ENCODE data around the gene EIF5A2. TPM values are rescaled to one million over a fixed set of nuclear protein-coding genes. Genes with fewer than 3 reads are reported as not detected.

The EIF5A2 gene
- total RNA-seq, 3 donors from 2014 or later (not counting 1 experiment from before 2014, with no cell fraction given) = 12.9 to 34.8 (median 22.8) TPM

DNA sequence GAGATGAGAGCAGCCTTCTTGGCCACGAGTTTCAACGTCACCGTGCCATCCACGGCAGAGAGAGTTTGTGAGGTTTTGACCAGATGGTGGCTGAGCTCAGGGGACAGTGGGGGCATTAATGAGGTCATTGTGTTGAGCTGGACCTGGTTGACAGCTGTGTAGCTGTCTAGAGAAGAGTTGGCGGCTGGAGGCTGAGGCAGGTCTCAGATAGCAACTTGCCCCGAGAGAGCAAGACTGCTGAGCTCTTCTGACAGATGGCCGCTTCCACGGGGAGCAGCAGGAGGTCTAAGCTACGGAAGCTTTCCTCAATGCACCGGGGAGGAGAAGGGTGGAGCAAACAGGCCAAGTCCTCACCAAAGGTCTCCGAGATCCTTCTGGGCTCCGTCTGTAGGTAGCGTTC, 44.8 kb upstream of the EIF5A2 start:
- TF ChIP-seq, protein P1, sequence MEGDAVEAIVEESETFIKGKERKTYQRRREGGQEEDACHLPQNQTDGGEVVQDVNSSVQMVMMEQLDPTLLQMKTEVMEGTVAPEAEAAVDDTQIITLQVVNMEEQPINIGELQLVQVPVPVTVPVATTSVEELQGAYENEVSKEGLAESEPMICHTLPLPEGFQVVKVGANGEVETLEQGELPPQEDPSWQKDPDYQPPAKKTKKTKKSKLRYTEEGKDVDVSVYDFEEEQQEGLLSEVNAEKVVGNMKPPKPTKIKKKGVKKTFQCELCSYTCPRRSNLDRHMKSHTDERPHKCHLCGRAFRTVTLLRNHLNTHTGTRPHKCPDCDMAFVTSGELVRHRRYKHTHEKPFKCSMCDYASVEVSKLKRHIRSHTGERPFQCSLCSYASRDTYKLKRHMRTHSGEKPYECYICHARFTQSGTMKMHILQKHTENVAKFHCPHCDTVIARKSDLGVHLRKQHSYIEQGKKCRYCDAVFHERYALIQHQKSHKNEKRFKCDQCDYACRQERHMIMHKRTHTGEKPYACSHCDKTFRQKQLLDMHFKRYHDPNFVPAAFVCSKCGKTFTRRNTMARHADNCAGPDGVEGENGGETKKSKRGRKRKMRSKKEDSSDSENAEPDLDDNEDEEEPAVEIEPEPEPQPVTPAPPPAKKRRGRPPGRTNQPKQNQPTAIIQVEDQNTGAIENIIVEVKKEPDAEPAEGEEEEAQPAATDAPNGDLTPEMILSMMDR (IDR thresholded peaks at IDR 0.05) = no peak

DNA sequence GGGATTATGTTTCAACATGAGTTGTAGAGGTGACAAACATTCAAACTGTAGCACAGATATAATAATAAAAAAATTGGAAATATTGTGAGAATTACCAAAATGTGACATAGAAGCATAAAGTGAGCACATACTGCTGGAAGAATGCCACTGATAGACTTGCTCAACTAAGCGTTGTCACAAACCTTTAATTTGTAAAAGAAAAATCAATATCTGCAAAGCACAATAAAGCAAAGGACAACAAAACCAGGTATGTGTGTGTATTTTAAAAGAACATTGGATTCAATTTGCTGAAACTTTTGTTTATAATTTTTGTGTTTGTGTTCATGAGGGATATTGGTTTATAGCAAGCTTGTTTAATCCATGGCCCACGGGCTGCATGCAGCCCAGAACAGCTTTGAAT, 40.8 kb upstream of the EIF5A2 start:
- Mint-ChIP-seq H3K27me3 (ENCODE audit: low read depth in 2 of 2) (peaks cover 17 to 36% of the 10 kb centered on the region in 2 donors), H3K27ac (no peak overlapping the region), H3K36me3 (no peaks in the 10 kb centered on the region), H3K4me1 (peaks cover 0 to 4% of the 10 kb centered on the region in 2 donors), H3K9me3 (no peaks in the 10 kb centered on the region), H3K4me3 (no peak overlapping the region)
- ATAC-seq (no peak), DNase-seq (no peak)
- intact Hi-C loops (cut with micrococcal nuclease) = no loop called here
- H3K4me3 ChIP-seq (ENCODE audit: low read length) = no peak overlapping the region
- no peaks in the 10 kb centered on the region for H3K9me3 ChIP-seq (ENCODE audit: control insufficient read depth, insufficient read depth, low read length)
- TF ChIP-seq, protein P1 (IDR thresholded peaks at IDR 0.05) = no peak
- no peaks in the 10 kb centered on the region for H3K27me3 ChIP-seq (ENCODE audit: control insufficient read depth, insufficient read depth, low read length)
- H3K27ac ChIP-seq (ENCODE audit: low read length) = no peak overlapping the region
- H3K36me3 ChIP-seq (ENCODE audit: control insufficient read depth, insufficient read depth, low read length) = no peaks in the 10 kb centered on the region
- H3K4me1 ChIP-seq (ENCODE audit: control insufficient read depth, insufficient read depth, low read length) = no peaks in the 10 kb centered on the region
- WGBS (ENCODE audit: insufficient coverage) = 85% methylated on average over 2 of the region's 2 CpGs

More for the DNA sequence above, 44.8 kb upstream of the EIF5A2 start:
- DNase-seq = no peak
- no peak overlapping the region for H3K4me3 ChIP-seq (ENCODE audit: low read length)
- Mint-ChIP-seq H3K36me3 (no peaks in the 10 kb centered on the region), H3K4me1 (no peaks in the 10 kb centered on the region), H3K4me3 (no peak overlapping the region), H3K27me3 (ENCODE audit: low read depth in 2 of 2) (peaks cover 17 to 41% of the 10 kb centered on the region in 2 donors), H3K27ac (no peak overlapping the region), H3K9me3 (no peaks in the 10 kb centered on the region)
- H3K36me3 ChIP-seq (ENCODE audit: control insufficient read depth, insufficient read depth, low read length) = no peaks in the 10 kb centered on the region
- no peaks in the 10 kb centered on the region for H3K4me1 ChIP-seq (ENCODE audit: control insufficient read depth, insufficient read depth, low read length)
- intact Hi-C loops (cut with micrococcal nuclease) = no loop called here
- ATAC-seq = no peak
- H3K27ac ChIP-seq (ENCODE audit: low read length) = no peak overlapping the region
- H3K27me3 ChIP-seq (ENCODE audit: control insufficient read depth, insufficient read depth, low read length) = peaks cover 2% of the 10 kb centered on the region
- H3K9me3 ChIP-seq (ENCODE audit: control insufficient read depth, insufficient read depth, low read length) = no peaks in the 10 kb centered on the region
- WGBS (ENCODE audit: insufficient coverage) = 92% methylated on average over 13 of the region's 13 CpGs

DNA sequence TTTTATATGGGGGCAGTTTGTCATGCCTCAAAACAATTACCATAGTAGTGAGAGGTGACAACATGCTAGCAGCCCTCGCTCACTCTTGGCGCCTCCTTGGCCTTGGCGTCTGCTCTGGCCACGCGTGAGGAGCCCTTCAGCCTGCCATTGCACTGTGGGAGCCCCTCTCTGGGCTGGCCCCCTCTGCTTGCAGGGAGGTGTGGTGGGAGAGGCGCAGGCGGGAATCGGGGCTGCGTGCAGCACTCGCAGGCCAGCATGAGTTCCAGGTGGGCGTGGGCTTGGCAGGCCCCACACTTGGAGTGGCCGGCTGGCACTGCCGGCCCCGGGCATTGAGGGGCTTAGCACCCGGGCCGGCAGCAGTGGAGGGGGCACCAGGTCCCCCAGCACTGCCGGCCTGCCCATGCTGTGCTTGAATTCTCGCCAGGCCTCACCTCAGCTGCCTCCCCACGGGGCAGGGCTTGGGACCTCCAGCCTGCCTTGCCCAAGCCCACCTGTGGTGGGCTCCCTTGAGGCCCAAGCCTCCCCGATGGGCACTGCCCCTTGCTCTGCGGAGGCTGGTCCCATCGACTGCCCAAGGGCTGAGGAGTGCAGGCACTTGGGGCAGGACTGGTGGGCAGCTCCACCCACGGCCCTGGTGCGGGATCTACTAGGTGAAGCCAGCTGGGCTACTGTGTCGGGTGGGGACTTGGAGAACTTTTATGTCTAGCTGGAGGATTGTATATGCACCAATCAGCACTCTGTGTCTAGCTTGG, 38.8 kb upstream of the EIF5A2 start:
- DNase-seq = no peak
- TF ChIP-seq, protein P1 (IDR thresholded peaks at IDR 0.05) = no peak
- Histone ChIP-seq H3K9me3 (ENCODE audit: control insufficient read depth, insufficient read depth, low read length) (no peaks in the 10 kb centered on the region), H3K36me3 (ENCODE audit: control insufficient read depth, insufficient read depth, low read length) (no peaks in the 10 kb centered on the region), H3K4me1 (ENCODE audit: control insufficient read depth, insufficient read depth, low read length) (no peaks in the 10 kb centered on the region), H3K27me3 (ENCODE audit: control insufficient read depth, insufficient read depth, low read length) (no peaks in the 10 kb centered on the region), H3K27ac (ENCODE audit: low read length) (no peak overlapping the region), H3K4me3 (ENCODE audit: low read length) (no peak overlapping the region)
- WGBS (ENCODE audit: insufficient coverage) = 96% methylated on average over 25 of the region's 25 CpGs
- H3K9me3 Mint-ChIP-seq = peaks cover 3% of the 10 kb centered on the region in 2 donors
- H3K4me3 Mint-ChIP-seq = no peak overlapping the region
- peaks cover 0 to 4% of the 10 kb centered on the region in 2 donors for H3K4me1 Mint-ChIP-seq
- no peaks in the 10 kb centered on the region for H3K36me3 Mint-ChIP-seq
- H3K27ac Mint-ChIP-seq = no peak overlapping the region
- peaks cover 18 to 34% of the 10 kb centered on the region in 2 donors for H3K27me3 Mint-ChIP-seq (ENCODE audit: low read depth in 2 of 2)
- intact Hi-C loops (cut with micrococcal nuclease) = no loop called here
- ATAC-seq = no peak

DNA sequence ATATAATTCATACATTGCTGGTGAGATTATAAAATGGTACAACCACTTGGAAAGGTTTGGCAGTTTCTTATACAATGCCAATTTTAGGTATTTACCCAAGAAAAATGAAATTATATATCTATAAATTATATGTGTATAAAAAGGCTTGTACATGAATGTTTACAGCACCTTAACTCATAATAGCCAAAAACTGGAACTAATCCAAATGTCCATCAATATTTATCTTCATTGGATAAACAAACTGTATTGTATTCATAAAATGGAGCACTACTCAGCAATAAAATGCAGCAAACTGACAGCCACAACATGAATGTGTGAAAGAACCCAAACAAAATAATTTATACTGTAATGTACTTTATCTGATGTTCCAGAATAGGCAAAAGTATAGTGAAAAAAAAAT, 33.6 kb upstream of the EIF5A2 start:
- no peak overlapping the region for H3K4me3 Mint-ChIP-seq
- intact Hi-C loops (cut with micrococcal nuclease) = no loop called here
- peaks cover 12% of the 10 kb centered on the region for H3K36me3 Mint-ChIP-seq
- TF ChIP-seq, protein P1 (IDR thresholded peaks at IDR 0.05) = no peak
- H3K27me3 Mint-ChIP-seq (ENCODE audit: low read depth in 2 of 2) = peaks cover 15 to 38% of the 10 kb centered on the region in 2 donors
- ATAC-seq (no peak), DNase-seq (no peak)
- no peaks in the 10 kb centered on the region for H3K4me1 ChIP-seq (ENCODE audit: control insufficient read depth, insufficient read depth, low read length)
- peaks cover 3 to 12% of the 10 kb centered on the region in 2 donors for H3K9me3 Mint-ChIP-seq
- no peaks in the 10 kb centered on the region for H3K36me3 ChIP-seq (ENCODE audit: control insufficient read depth, insufficient read depth, low read length)
- no peak overlapping the region for H3K27ac Mint-ChIP-seq
- H3K9me3 ChIP-seq (ENCODE audit: control insufficient read depth, insufficient read depth, low read length) = no peaks in the 10 kb centered on the region
- peaks cover 0 to 4% of the 10 kb centered on the region in 2 donors for H3K4me1 Mint-ChIP-seq
- H3K4me3 ChIP-seq (ENCODE audit: low read length) = no peak overlapping the region
- H3K27me3 ChIP-seq (ENCODE audit: control insufficient read depth, insufficient read depth, low read length) = no peaks in the 10 kb centered on the region
- H3K27ac ChIP-seq (ENCODE audit: low read length) = no peak overlapping the region

Measured in natural killer cell (primary cell).